HEK293 (cell line): ENCODE data around the gene L3MBTL3.

Experiments used
- CTCF ChIP-seq: fragments of 450-650 bp; formaldehyde crosslinking; IDR thresholded peaks from 2 replicates; pipeline ENCODE4 v1.5.1; 2016; ENCODE audit warnings: missing biosample characterization, missing genetic modification characterization
- PBX3 ChIP-seq: sonication (generic); formaldehyde crosslinking; IDR thresholded peaks from 2 replicates; pipeline ENCODE4 v1.8.1; 2022; ENCODE audit warnings: mild to moderate bottlenecking, moderate library complexity, missing genetic modification reagents
- SP2 ChIP-seq: fragments of 450-650 bp; formaldehyde crosslinking; IDR thresholded peaks from 2 replicates; pipeline ENCODE4 v1.5.1; 2016; ENCODE audit warnings: missing biosample characterization, missing genetic modification characterization
- ZNF132 ChIP-seq: fragments of 450-650 bp; formaldehyde crosslinking; IDR thresholded peaks from 2 replicates; pipeline ENCODE4 v1.5.1; 2017; ENCODE audit warnings: missing biosample characterization, missing genetic modification characterization, borderline replicate concordance
- ZNF2 ChIP-seq: fragments of 450-650 bp; formaldehyde crosslinking; IDR thresholded peaks from 2 replicates; pipeline ENCODE4 v1.5.1; 2016; ENCODE audit warnings: missing biosample characterization, missing genetic modification characterization
- ZNF26 ChIP-seq: fragments of 450-650 bp; formaldehyde crosslinking; IDR thresholded peaks from 2 replicates; pipeline ENCODE4 v1.5.1; 2016; ENCODE audit warnings: missing biosample characterization, missing genetic modification characterization
- TF ChIP-seq, protein P1 (sequence below): fragments of 450-650 bp; formaldehyde crosslinking; IDR thresholded peaks from 2 replicates; pipeline ENCODE4 v1.5.1; 2016; ENCODE audit warnings: missing biosample characterization, missing genetic modification characterization

GRCh38 chr6:130189531-130190397 lies 171.4 kb downstream of the L3MBTL3 start:
- TF ChIP-seq, protein P1, sequence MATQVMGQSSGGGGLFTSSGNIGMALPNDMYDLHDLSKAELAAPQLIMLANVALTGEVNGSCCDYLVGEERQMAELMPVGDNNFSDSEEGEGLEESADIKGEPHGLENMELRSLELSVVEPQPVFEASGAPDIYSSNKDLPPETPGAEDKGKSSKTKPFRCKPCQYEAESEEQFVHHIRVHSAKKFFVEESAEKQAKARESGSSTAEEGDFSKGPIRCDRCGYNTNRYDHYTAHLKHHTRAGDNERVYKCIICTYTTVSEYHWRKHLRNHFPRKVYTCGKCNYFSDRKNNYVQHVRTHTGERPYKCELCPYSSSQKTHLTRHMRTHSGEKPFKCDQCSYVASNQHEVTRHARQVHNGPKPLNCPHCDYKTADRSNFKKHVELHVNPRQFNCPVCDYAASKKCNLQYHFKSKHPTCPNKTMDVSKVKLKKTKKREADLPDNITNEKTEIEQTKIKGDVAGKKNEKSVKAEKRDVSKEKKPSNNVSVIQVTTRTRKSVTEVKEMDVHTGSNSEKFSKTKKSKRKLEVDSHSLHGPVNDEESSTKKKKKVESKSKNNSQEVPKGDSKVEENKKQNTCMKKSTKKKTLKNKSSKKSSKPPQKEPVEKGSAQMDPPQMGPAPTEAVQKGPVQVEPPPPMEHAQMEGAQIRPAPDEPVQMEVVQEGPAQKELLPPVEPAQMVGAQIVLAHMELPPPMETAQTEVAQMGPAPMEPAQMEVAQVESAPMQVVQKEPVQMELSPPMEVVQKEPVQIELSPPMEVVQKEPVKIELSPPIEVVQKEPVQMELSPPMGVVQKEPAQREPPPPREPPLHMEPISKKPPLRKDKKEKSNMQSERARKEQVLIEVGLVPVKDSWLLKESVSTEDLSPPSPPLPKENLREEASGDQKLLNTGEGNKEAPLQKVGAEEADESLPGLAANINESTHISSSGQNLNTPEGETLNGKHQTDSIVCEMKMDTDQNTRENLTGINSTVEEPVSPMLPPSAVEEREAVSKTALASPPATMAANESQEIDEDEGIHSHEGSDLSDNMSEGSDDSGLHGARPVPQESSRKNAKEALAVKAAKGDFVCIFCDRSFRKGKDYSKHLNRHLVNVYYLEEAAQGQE (tag by site-specific recombination), result no peak
- TF ChIP-seq CTCF (tag by site-specific recombination) (no peak), SP2 (tag by site-specific recombination) (no peak), ZNF26 (no peak), PBX3 (CRISPR knock-in tag) (no peak), ZNF132 (tag by site-specific recombination) (no peak), ZNF2 (tag by site-specific recombination) (no peak)
